DOHH2 (cell line): ENCODE measurements around the gene SERF2.

Experiments used
- H3F3A ChIP-seq: fragments of 200-600 bp; sonication (generic), shearing (Covaris generic); 2 replicates; pipeline ENCODE4 v1.6.0; 2016; ENCODE audit warnings: antibody characterized with exemption, mild to moderate bottlenecking; ENCODE audit not compliant: control insufficient read depth, insufficient read depth
- H3K27ac ChIP-seq: fragments of 200-600 bp; sonication (generic); 2 replicates; pipeline ENCODE4 v1.5.1; 2014; ENCODE audit warnings: low read depth, mild to moderate bottlenecking, low read length, moderate library complexity
- H3K27me3 ChIP-seq: fragments of 200-600 bp; sonication (generic); 2 replicates; pipeline ENCODE4 v1.6.1; 2014; ENCODE audit warnings: mild to moderate bottlenecking, low read length, mixed read lengths; ENCODE audit not compliant: control insufficient read depth
- H3K36me3 ChIP-seq: fragments of 200-600 bp; sonication (generic); 2 replicates; pipeline ENCODE4 v1.6.1; 2014; ENCODE audit warnings: mild to moderate bottlenecking, low read length, moderate library complexity, mixed read lengths; ENCODE audit not compliant: control insufficient read depth
- H3K4me1 ChIP-seq: fragments of 200-600 bp; sonication (generic); 2 replicates; pipeline ENCODE4 v1.6.1; 2014; ENCODE audit warnings: mild to moderate bottlenecking, low read length, mixed read lengths; ENCODE audit not compliant: control insufficient read depth
- H3K4me2 ChIP-seq: fragments of 200-600 bp; sonication (generic); 2 replicates; pipeline ENCODE4 v1.6.0; 2014; ENCODE audit warnings: mild to moderate bottlenecking, low read length, moderate library complexity
- H3K4me3 ChIP-seq: fragments of 200-600 bp; sonication (generic); 2 replicates; pipeline ENCODE4 v1.5.1; 2014; ENCODE audit warnings: mild to moderate bottlenecking, low read length, mixed read lengths
- H3K79me2 ChIP-seq: fragments of 200-600 bp; sonication (generic); 2 replicates; pipeline ENCODE4 v1.6.1; 2014; ENCODE audit warnings: mild to moderate bottlenecking, low read length, mixed read lengths; ENCODE audit not compliant: control insufficient read depth
- H3K9me2 ChIP-seq: fragments of 200-600 bp; sonication (generic); replicated peaks from 2 replicates; pipeline ENCODE4 v1.6.1; 2014; ENCODE audit warnings: mild to moderate bottlenecking, low read length, mixed read lengths; ENCODE audit not compliant: control insufficient read depth
- H3K9me3 ChIP-seq: fragments of 200-600 bp; sonication (generic); 2 replicates; pipeline ENCODE4 v1.6.1; 2014; ENCODE audit warnings: antibody characterized with exemption, low read length, mixed read lengths; ENCODE audit not compliant: control insufficient read depth, insufficient read depth
- H4K20me1 ChIP-seq: fragments of 200-600 bp; sonication (generic); 2 replicates; pipeline ENCODE4 v1.6.0; 2014; ENCODE audit warnings: low read depth, mild to moderate bottlenecking, antibody characterized with exemption, low read length, moderate library complexity; ENCODE audit not compliant: control insufficient read depth, insufficient read depth
- CTCF ChIP-seq: fragments of 200-600 bp; sonication (generic); IDR thresholded peaks from one replicate; pipeline ENCODE4 v1.5.1; 2014; ENCODE audit warnings: antibody characterized with exemption, mild to moderate bottlenecking, low read depth, low read length; ENCODE audit not compliant: poor library complexity, severe bottlenecking
- EZH2phosphoT487 ChIP-seq: fragments of 200-600 bp; sonication (generic); IDR thresholded peaks from 2 replicates; pipeline ENCODE4 v1.6.1; 2017; ENCODE audit warnings: borderline replicate concordance, mild to moderate bottlenecking, antibody characterized with exemption, low read length, moderate library complexity, mixed read lengths

Gene SERF2

GRCh38 chr15:43749690-43750345, 42.3 kb upstream of the SERF2 start:
- Histone ChIP-seq H3K4me2 (peak overlapping the region; percentile 84), H3K9me2 (no peaks in the 10 kb centered on the region), H3K4me3 (peak overlapping the region; percentile 90), H3K4me1 (peaks cover 45% of the 10 kb centered on the region), H4K20me1 (peaks cover 31% of the 10 kb centered on the region), H3K36me3 (peaks cover 76% of the 10 kb centered on the region), H3F3A (peaks cover 8% of the 10 kb centered on the region), H3K27ac (peak overlapping the region; percentile 64), H3K9me3 (no peaks in the 10 kb centered on the region), H3K79me2 (peaks cover 96% of the 10 kb centered on the region), H3K27me3 (no peaks in the 10 kb centered on the region)
- no peak for TF ChIP-seq EZH2phosphoT487

- Histone ChIP-seq H4K20me1 (peaks cover 37% of the 10 kb centered on the region), H3K27me3 (no peaks in the 10 kb centered on the region), H3F3A (peaks cover 17% of the 10 kb centered on the region), H3K36me3 (peaks cover 91% of the 10 kb centered on the region), H3K4me1 (peaks cover 35% of the 10 kb centered on the region), H3K9me2 (no peaks in the 10 kb centered on the region), H3K9me3 (no peaks in the 10 kb centered on the region), H3K4me3 (no peak overlapping the region), H3K27ac (no peak overlapping the region), H3K79me2 (peaks cover 100% of the 10 kb centered on the region), H3K4me2 (peak overlapping the region; percentile 2; the same call in 1 of the 2 replicates)
- TF ChIP-seq CTCF, result no peak
- TF ChIP-seq EZH2phosphoT487, result no peak
Measured at GRCh38 chr15:43751885-43752284, 40.2 kb upstream of the SERF2 start.

GRCh38 chr15:43762824-43763223, 29.3 kb upstream of the SERF2 start:
- H3K27ac ChIP-seq, result no peak overlapping the region
- no peak for TF ChIP-seq EZH2phosphoT487
- H3K4me3 ChIP-seq, result no peak overlapping the region
- H4K20me1 ChIP-seq, result peaks cover 3% of the 10 kb centered on the region; the same call in 1 of the 2 replicates
- peaks cover 50% of the 10 kb centered on the region for H3F3A ChIP-seq
- no peaks in the 10 kb centered on the region for H3K27me3 ChIP-seq
- no peaks in the 10 kb centered on the region for H3K9me2 ChIP-seq
- H3K4me1 ChIP-seq, result no peaks in the 10 kb centered on the region
- H3K4me2 ChIP-seq, result no peak overlapping the region
- H3K79me2 ChIP-seq, result peaks cover 32% of the 10 kb centered on the region
- H3K9me3 ChIP-seq, result no peaks in the 10 kb centered on the region
- H3K36me3 ChIP-seq, result peaks cover 90% of the 10 kb centered on the region

GRCh38 chr15:43763819-43764446, 28.2 kb upstream of the SERF2 start:
- H4K20me1 ChIP-seq, result peaks cover 3% of the 10 kb centered on the region; the same call in 1 of the 2 replicates
- no peaks in the 10 kb centered on the region for H3K27me3 ChIP-seq
- H3K4me2 ChIP-seq, result no peak overlapping the region
- H3K27ac ChIP-seq, result no peak overlapping the region
- TF ChIP-seq CTCF (no peak), EZH2phosphoT487 (no peak)
- no peaks in the 10 kb centered on the region for H3K9me3 ChIP-seq
- H3F3A ChIP-seq, result peaks cover 60% of the 10 kb centered on the region
- no peaks in the 10 kb centered on the region for H3K9me2 ChIP-seq
- H3K4me1 ChIP-seq, result no peaks in the 10 kb centered on the region; the same call in 1 of the 2 replicates
- H3K36me3 ChIP-seq, result peaks cover 95% of the 10 kb centered on the region
- H3K4me3 ChIP-seq, result no peak overlapping the region
- H3K79me2 ChIP-seq, result peaks cover 22% of the 10 kb centered on the region
